Thyroid gland (tissue), 4 donors: ENCODE data around the gene ST8SIA5.

ENCODE experiments used
- POLR2A ChIP-seq, 2 donors: fragments of 450-650 bp; IDR thresholded peaks; one replicate each; pipeline ENCODE4 v1.6.1; 2017; ENCODE audit warnings: antibody characterized with exemption in 2 of 2, mild to moderate bottlenecking in 2 of 2, moderate library complexity in 1 of 2
- TF ChIP-seq, protein P1 (sequence below), 6 experiments: fragments of 200-600 bp in 3 of 6; fragments of 450-650 bp in 3 of 6; sonication (generic) in 3 of 6; IDR thresholded peaks; one replicate each; pipeline ENCODE4 v1.5.1; 2016 to 2019; ENCODE audit warnings: antibody characterized with exemption in 6 of 6, mild to moderate bottlenecking in 2 of 6, inconsistent platforms in 1 of 6, moderate library complexity in 1 of 6

DNA sequence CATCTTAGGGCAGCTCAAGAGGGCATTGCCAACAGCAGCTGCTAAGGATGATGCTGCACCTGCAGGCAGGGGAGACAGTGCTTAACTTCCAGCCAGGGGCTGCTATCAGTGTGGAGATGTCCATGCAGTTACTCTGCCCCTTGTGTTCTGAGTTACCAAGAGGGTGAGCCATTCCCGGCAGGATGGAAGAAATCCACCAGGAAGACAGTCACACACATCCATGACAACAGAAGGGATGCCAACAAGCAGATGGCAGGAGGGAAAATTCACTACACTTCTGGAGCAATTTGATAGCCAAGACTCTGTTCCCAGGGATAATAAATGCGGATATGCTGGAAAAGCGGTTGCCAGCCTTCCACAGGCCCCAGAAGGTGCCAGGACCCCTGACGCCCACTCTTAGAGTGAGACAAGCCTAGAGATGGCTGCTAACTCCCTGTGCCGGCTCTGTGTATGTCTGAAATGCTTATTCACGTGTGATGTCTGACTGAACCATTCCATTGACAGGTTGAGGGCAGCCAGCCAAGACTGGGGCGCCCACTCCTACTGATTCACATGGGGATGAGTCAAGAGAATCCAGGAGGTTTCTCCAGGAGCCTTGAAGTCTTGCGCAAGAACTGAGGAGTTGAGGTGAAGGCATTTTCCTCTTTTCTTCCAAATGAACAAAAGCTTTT lies 124.3 kb downstream of the ST8SIA5 start:
- TF ChIP-seq POLR2A (IDR thresholded peaks at IDR 0.05) = no peak
- TF ChIP-seq, protein P1, sequence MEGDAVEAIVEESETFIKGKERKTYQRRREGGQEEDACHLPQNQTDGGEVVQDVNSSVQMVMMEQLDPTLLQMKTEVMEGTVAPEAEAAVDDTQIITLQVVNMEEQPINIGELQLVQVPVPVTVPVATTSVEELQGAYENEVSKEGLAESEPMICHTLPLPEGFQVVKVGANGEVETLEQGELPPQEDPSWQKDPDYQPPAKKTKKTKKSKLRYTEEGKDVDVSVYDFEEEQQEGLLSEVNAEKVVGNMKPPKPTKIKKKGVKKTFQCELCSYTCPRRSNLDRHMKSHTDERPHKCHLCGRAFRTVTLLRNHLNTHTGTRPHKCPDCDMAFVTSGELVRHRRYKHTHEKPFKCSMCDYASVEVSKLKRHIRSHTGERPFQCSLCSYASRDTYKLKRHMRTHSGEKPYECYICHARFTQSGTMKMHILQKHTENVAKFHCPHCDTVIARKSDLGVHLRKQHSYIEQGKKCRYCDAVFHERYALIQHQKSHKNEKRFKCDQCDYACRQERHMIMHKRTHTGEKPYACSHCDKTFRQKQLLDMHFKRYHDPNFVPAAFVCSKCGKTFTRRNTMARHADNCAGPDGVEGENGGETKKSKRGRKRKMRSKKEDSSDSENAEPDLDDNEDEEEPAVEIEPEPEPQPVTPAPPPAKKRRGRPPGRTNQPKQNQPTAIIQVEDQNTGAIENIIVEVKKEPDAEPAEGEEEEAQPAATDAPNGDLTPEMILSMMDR (IDR thresholded peaks at IDR 0.05) = no peak
